Nephron progenitor cell (in vitro differentiated cells): ENCODE results near the gene SHMT2.

ENCODE experiments used
- DNase-seq: peaks from one replicate; pipeline ENCODE4 v3.0.0; 2021
- H3K27ac Mint-ChIP-seq: 2 replicates; pipeline ENCODE4 v1.8.0; 2021; ENCODE audit warnings: mild to moderate bottlenecking, moderate library complexity, mixed read lengths
- H3K27me3 Mint-ChIP-seq: 2 replicates; pipeline ENCODE4 v1.8.0; 2021; ENCODE audit warnings: mild to moderate bottlenecking, low read depth, mixed read lengths; ENCODE audit not compliant: poor library complexity
- H3K36me3 Mint-ChIP-seq: 2 replicates; pipeline ENCODE4 v1.8.0; 2021; ENCODE audit warnings: low read depth, mixed read lengths
- H3K4me1 Mint-ChIP-seq: 2 replicates; pipeline ENCODE4 v1.8.0; 2021; ENCODE audit warnings: mixed read lengths
- H3K4me3 Mint-ChIP-seq: 2 replicates; pipeline ENCODE4 v1.8.0; 2021; ENCODE audit warnings: mild to moderate bottlenecking, moderate library complexity, mixed read lengths
- H3K9me3 Mint-ChIP-seq: 2 replicates; pipeline ENCODE4 v1.8.0; 2021; ENCODE audit warnings: mild to moderate bottlenecking, moderate library complexity, mixed read lengths
- CTCF ChIP-seq: fragments of 200-600 bp; sonication (generic); IDR thresholded peaks from 2 replicates; pipeline ENCODE4 v1.5.0; 2021; ENCODE audit warnings: antibody characterized with exemption

The SHMT2 gene

GRCh38 chr12:57229046-57229633 is 371 bp upstream of the SHMT2 start:
- TF ChIP-seq CTCF: no peak
- no peak for DNase-seq
- peaks cover 25% of the 10 kb centered on the region for H3K36me3 Mint-ChIP-seq
- H3K9me3 Mint-ChIP-seq: no peaks in the 10 kb centered on the region
- peaks cover 30% of the 10 kb centered on the region for H3K27me3 Mint-ChIP-seq
- peak overlapping the region; percentile 98 for H3K27ac Mint-ChIP-seq
- H3K4me1 Mint-ChIP-seq: peaks cover 90% of the 10 kb centered on the region
- peak overlapping the region; percentile 92 for H3K4me3 Mint-ChIP-seq

GRCh38 chr12:57230381-57231155 is 1.1 kb downstream of the SHMT2 start:
- H3K4me1 Mint-ChIP-seq: peaks cover 88% of the 10 kb centered on the region
- TF ChIP-seq CTCF: no peak
- no peaks in the 10 kb centered on the region for H3K9me3 Mint-ChIP-seq
- no peak for DNase-seq
- H3K27ac Mint-ChIP-seq: peak overlapping the region; percentile 69
- H3K4me3 Mint-ChIP-seq: peak overlapping the region; percentile 92
- peaks cover 31% of the 10 kb centered on the region for H3K36me3 Mint-ChIP-seq
- peaks cover 25% of the 10 kb centered on the region for H3K27me3 Mint-ChIP-seq

- no peak overlapping the region for H3K27ac Mint-ChIP-seq
- H3K4me3 Mint-ChIP-seq: peak overlapping the region; percentile 92
- peaks cover 86% of the 10 kb centered on the region for H3K4me1 Mint-ChIP-seq
- TF ChIP-seq CTCF: no peak
- H3K9me3 Mint-ChIP-seq: no peaks in the 10 kb centered on the region
- peaks cover 31% of the 10 kb centered on the region for H3K36me3 Mint-ChIP-seq
- DNase-seq: no peak
- H3K27me3 Mint-ChIP-seq: peaks cover 25% of the 10 kb centered on the region
Measured at GRCh38 chr12:57231276-57232021, 1.9 kb downstream of the SHMT2 start.

- Mint-ChIP-seq H3K9me3 (no peaks in the 10 kb centered on the region), H3K27me3 (peaks cover 34% of the 10 kb centered on the region), H3K4me3 (peak overlapping the region; percentile 18), H3K36me3 (peaks cover 31% of the 10 kb centered on the region), H3K4me1 (peaks cover 87% of the 10 kb centered on the region), H3K27ac (no peak overlapping the region)
- DNase-seq: no peak
- TF ChIP-seq CTCF: no peak
Measured at GRCh38 chr12:57232156-57232756, 2.7 kb downstream of the SHMT2 start.

- TF ChIP-seq CTCF: no peak
- DNase-seq: no peak
Measured at GRCh38 chr12:57233357-57234232, 4.1 kb downstream of the SHMT2 start.

More at GRCh38 chr12:57233357-57234232, 4.1 kb downstream of the SHMT2 start:
- H3K27ac Mint-ChIP-seq: no peak overlapping the region
- no peaks in the 10 kb centered on the region for H3K9me3 Mint-ChIP-seq
- peak overlapping the region; percentile 45 for H3K4me3 Mint-ChIP-seq
- H3K27me3 Mint-ChIP-seq: peaks cover 44% of the 10 kb centered on the region
- peaks cover 31% of the 10 kb centered on the region for H3K36me3 Mint-ChIP-seq
- H3K4me1 Mint-ChIP-seq: peaks cover 86% of the 10 kb centered on the region
